Measurements from ENCODE around the gene INMT.

DNA sequence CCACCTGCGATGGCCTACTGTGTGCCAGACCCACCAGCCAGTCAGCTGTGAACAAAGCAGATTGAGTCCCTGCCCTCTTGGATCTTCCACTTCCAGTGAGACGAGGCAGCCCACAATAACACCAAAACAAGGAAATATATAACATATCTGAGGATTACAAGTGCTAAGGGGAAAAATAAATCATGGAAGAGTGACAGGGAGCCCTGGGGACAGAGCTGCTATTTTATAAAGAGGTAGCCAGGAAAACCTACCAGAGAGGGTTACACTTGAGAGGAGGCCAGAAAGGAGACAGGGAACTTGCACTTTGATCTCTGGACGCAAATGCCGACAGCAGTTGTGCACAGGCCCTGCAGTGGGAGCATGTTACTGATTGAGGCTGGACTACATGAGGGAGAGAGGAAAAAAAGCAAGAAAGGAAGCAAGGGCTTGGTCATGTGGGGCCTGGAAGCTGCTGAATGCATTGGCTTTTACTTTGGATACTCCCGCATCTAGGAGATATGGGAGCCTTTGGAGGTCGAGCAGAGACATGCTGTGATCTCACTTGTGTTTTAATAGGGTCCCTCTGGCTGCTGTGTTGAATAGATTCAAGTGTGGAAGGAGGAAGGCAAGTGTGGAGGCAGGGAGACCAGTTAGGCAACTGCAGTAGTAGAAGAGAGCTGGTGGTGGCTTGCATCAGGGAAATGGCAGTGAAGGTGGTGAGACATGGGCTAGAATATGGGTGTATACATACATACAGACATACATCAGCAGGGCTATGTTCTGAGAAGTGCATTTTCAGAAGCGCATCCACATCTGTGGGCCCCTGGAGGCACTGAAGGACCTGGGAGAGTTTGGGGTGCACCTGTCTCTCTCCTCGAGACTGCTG lies 45.5 kb downstream of the INMT start:
- TF ChIP-seq, protein P1, sequence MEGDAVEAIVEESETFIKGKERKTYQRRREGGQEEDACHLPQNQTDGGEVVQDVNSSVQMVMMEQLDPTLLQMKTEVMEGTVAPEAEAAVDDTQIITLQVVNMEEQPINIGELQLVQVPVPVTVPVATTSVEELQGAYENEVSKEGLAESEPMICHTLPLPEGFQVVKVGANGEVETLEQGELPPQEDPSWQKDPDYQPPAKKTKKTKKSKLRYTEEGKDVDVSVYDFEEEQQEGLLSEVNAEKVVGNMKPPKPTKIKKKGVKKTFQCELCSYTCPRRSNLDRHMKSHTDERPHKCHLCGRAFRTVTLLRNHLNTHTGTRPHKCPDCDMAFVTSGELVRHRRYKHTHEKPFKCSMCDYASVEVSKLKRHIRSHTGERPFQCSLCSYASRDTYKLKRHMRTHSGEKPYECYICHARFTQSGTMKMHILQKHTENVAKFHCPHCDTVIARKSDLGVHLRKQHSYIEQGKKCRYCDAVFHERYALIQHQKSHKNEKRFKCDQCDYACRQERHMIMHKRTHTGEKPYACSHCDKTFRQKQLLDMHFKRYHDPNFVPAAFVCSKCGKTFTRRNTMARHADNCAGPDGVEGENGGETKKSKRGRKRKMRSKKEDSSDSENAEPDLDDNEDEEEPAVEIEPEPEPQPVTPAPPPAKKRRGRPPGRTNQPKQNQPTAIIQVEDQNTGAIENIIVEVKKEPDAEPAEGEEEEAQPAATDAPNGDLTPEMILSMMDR (IDR thresholded peaks at IDR 0.05): no peak
- TF ChIP-seq POLR2A (IDR thresholded peaks at IDR 0.05): no peak
